Astrocyte (in vitro differentiated cells and primary cell): Measurements from ENCODE around the gene VWF. TPM values are rescaled to one million over a fixed set of nuclear protein-coding genes. Genes with fewer than 3 reads are reported as not detected.

Experiments
- DNase-seq: peaks from one replicate; pipeline ENCODE4 v3.0.0-alpha.2; 2010; ENCODE audit warnings: low read depth
- FAIRE-seq: peaks from 2 replicates; lab custom pipeline; 2011; peaks lifted over from hg19 to GRCh38; lab: Jason Lieb, UNC
- H2AFZ ChIP-seq: 2 replicates; pipeline ENCODE4 v1.6.0; 2012; ENCODE audit warnings: low read depth, low read length, inconsistent platforms
- H3K27ac ChIP-seq: 2 replicates; pipeline ENCODE4 v1.5.1; 2011; ENCODE audit warnings: low read depth, low read length, inconsistent platforms
- H3K27me3 ChIP-seq: 2 replicates; pipeline ENCODE4 v1.6.0; 2011; ENCODE audit warnings: low read length, inconsistent platforms; ENCODE audit not compliant: insufficient read depth
- H3K36me3 ChIP-seq: 2 replicates; pipeline ENCODE4 v1.5.1; 2011; ENCODE audit warnings: low read length, inconsistent platforms; ENCODE audit not compliant: insufficient read depth
- H3K4me1 ChIP-seq: 2 replicates; pipeline ENCODE4 v1.5.1; 2011; ENCODE audit warnings: low read length, inconsistent platforms; ENCODE audit not compliant: insufficient read depth
- H3K4me2 ChIP-seq: 2 replicates; pipeline ENCODE4 v1.6.0; 2012; ENCODE audit warnings: low read length, inconsistent platforms
- H3K4me3 ChIP-seq: 2 replicates; pipeline ENCODE4 v1.5.1; 2011; ENCODE audit warnings: low read depth, mild to moderate bottlenecking, low read length, inconsistent platforms; ENCODE audit not compliant: insufficient read depth
- H3K79me2 ChIP-seq: 2 replicates; pipeline ENCODE4 v1.6.0; 2012; ENCODE audit warnings: mild to moderate bottlenecking, low read length, inconsistent platforms; ENCODE audit not compliant: insufficient read depth
- H3K9ac ChIP-seq: 2 replicates; pipeline ENCODE4 v1.6.0; 2012; ENCODE audit warnings: mild to moderate bottlenecking, low read length, inconsistent platforms
- H3K9me3 ChIP-seq: 2 replicates; pipeline ENCODE4 v1.5.1; 2012; ENCODE audit warnings: low read depth, mild to moderate bottlenecking, low read length, inconsistent platforms; ENCODE audit not compliant: insufficient read depth
- H4K20me1 ChIP-seq: 2 replicates; pipeline ENCODE4 v1.6.0; 2012; ENCODE audit warnings: low read length, inconsistent platforms; ENCODE audit not compliant: insufficient read depth
- H3K27ac Mint-ChIP-seq: one replicate; pipeline ENCODE4 v1.8.0; 2021; ENCODE audit warnings: mild to moderate bottlenecking, mixed read lengths; ENCODE audit not compliant: unreplicated experiment
- H3K27me3 Mint-ChIP-seq: one replicate; pipeline ENCODE4 v1.8.0; 2021; ENCODE audit warnings: low read depth, mixed read lengths; ENCODE audit not compliant: unreplicated experiment
- H3K36me3 Mint-ChIP-seq: one replicate; pipeline ENCODE4 v1.8.0; 2021; ENCODE audit warnings: low read depth, mixed read lengths; ENCODE audit not compliant: unreplicated experiment
- H3K4me1 Mint-ChIP-seq: one replicate; pipeline ENCODE4 v1.8.0; 2021; ENCODE audit warnings: low read depth, mixed read lengths; ENCODE audit not compliant: unreplicated experiment
- H3K4me3 Mint-ChIP-seq: one replicate; pipeline ENCODE4 v1.8.0; 2021; ENCODE audit warnings: mild to moderate bottlenecking, moderate library complexity, mixed read lengths; ENCODE audit not compliant: unreplicated experiment
- H3K9me3 Mint-ChIP-seq: one replicate; pipeline ENCODE4 v1.8.0; 2021; ENCODE audit warnings: mild to moderate bottlenecking, mixed read lengths; ENCODE audit not compliant: unreplicated experiment
- CTCF ChIP-seq: IDR thresholded peaks from 2 replicates; pipeline ENCODE4 v1.5.1; 2011; ENCODE audit warnings: low read depth, mild to moderate bottlenecking, inconsistent platforms, low read length, moderate library complexity; ENCODE audit not compliant: insufficient read depth
- EZH2 ChIP-seq: IDR thresholded peaks from 2 replicates; pipeline ENCODE4 v1.6.1; 2012; ENCODE audit warnings: mild to moderate bottlenecking, low read length, inconsistent platforms; ENCODE audit not compliant: insufficient read depth
- total RNA-seq: library from RNA; stranded (reverse); gene quantifications from 2 replicates; pipeline ENCODE4 v1.2.1, GENCODE V29; 2021

Gene VWF
- total RNA-seq, 1 donor from 2014 or later = 0.23 TPM

DNA sequence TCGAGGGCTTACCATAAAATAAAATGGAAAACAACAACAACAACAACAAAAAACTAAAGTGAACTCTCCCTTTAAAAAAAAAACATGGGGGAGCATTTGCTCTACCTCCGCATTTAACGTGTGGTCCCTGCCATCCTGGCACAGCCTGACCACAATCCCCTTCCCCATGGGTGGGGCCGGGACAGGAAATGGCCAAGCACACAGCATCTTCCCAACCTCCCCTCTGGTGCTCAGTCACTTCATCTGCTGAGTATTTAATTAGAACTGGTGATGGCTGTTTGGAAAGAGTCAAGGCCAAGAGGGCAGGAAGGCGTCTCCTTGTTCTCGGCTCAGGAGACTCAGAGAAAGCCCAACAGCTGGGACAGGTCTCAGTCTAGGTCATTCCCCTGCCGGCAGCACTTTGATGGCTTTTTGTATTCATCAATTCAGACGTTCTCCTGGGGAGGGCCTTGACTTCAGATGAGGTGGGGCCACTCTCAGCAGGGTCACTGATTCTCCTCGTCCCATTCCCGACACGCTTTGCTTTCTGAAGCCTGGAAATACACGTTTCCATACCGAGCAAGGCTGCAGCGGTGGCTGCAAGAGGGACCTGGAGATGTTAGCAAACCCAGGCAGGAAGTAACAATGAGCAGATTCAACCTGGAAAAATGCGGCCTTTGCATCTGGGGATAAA is 223.8 kb downstream of the VWF start:
- Histone ChIP-seq H3K9ac (no peak overlapping the region), H2AFZ (no peak overlapping the region), H3K4me2 (no peak overlapping the region), H3K36me3 (no peaks in the 10 kb centered on the region), H4K20me1 (no peaks in the 10 kb centered on the region), H3K4me1 (no peaks in the 10 kb centered on the region), H3K27ac (no peak overlapping the region), H3K27me3 (no peaks in the 10 kb centered on the region), H3K9me3 (no peaks in the 10 kb centered on the region), H3K79me2 (no peaks in the 10 kb centered on the region), H3K4me3 (no peak overlapping the region)
- TF ChIP-seq EZH2 = no peak
- TF ChIP-seq CTCF = no peak
- Mint-ChIP-seq H3K27me3 (peaks cover 21% of the 10 kb centered on the region), H3K9me3 (peaks cover 2% of the 10 kb centered on the region), H3K4me3 (no peak overlapping the region), H3K36me3 (no peaks in the 10 kb centered on the region), H3K27ac (no peak overlapping the region), H3K4me1 (no peaks in the 10 kb centered on the region)
- DNase-seq (no peak), FAIRE-seq (no peak)

DNA sequence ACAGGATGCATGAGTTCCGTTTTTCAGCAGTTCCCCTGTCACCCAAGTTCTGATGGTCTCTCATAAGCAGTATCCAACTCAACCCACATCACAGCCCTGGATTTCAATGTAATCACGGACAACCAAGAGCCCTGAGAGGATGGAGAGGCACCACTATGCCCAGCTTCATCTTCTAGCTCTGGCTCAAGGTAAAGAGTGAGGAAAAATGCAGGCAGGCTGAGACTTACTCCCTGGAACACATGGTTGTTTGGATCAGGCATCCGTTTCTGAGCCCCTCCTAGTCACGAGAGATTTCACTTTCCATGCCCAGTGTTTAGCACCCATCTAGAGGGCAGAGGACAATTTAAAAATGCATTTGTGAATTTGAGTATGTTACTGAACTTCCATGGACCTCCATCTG is 224.4 kb downstream of the VWF start:
- FAIRE-seq (no peak), DNase-seq (no peak)
- no peak overlapping the region for H2AFZ ChIP-seq
- Mint-ChIP-seq H3K27me3 (peaks cover 19% of the 10 kb centered on the region), H3K4me3 (no peak overlapping the region), H3K36me3 (no peaks in the 10 kb centered on the region), H3K27ac (no peak overlapping the region), H3K9me3 (peaks cover 2% of the 10 kb centered on the region), H3K4me1 (no peaks in the 10 kb centered on the region)
- H3K4me2 ChIP-seq = no peak overlapping the region
- H3K36me3 ChIP-seq = no peaks in the 10 kb centered on the region
- no peak overlapping the region for H3K27ac ChIP-seq
- H4K20me1 ChIP-seq = no peaks in the 10 kb centered on the region
- no peaks in the 10 kb centered on the region for H3K9me3 ChIP-seq
- H3K27me3 ChIP-seq = no peaks in the 10 kb centered on the region
- H3K9ac ChIP-seq = no peak overlapping the region
- no peak overlapping the region for H3K4me3 ChIP-seq
- TF ChIP-seq EZH2 = no peak
- TF ChIP-seq CTCF = no peak
- H3K4me1 ChIP-seq = no peaks in the 10 kb centered on the region
- no peaks in the 10 kb centered on the region for H3K79me2 ChIP-seq

DNA sequence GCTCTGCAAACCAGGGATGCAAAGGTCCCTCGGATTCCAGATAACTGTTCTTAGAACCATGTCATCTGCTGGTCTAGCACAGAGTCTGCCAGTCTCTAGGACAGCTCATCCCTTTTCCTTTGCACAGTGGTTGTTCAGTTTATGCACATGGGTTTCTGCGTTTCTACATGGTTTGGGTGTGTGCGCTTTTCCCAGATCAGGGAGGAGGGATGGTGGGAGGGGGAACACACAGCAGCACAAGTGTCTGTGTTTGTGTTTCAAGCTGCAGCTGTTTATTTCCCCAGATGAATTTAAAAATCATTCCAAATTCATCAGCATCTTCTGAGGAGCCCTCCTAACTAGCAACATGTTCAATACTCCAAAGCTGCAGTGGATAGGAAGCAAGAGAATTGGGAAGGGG is 224.8 kb downstream of the VWF start:
- no peak overlapping the region for H3K4me2 ChIP-seq
- DNase-seq (no peak), FAIRE-seq (no peak)
- H4K20me1 ChIP-seq = no peaks in the 10 kb centered on the region
- no peak overlapping the region for H2AFZ ChIP-seq
- no peak overlapping the region for H3K27ac ChIP-seq
- no peaks in the 10 kb centered on the region for H3K9me3 ChIP-seq
- H3K9ac ChIP-seq = no peak overlapping the region
- H3K36me3 ChIP-seq = no peaks in the 10 kb centered on the region
- peaks cover 16% of the 10 kb centered on the region for H3K27me3 Mint-ChIP-seq
- TF ChIP-seq CTCF (no peak), EZH2 (no peak)
- H3K9me3 Mint-ChIP-seq = peaks cover 2% of the 10 kb centered on the region
- H3K4me1 ChIP-seq = no peaks in the 10 kb centered on the region
- H3K4me3 ChIP-seq = no peak overlapping the region
- no peaks in the 10 kb centered on the region for H3K4me1 Mint-ChIP-seq
- H3K27ac Mint-ChIP-seq = no peak overlapping the region
- H3K27me3 ChIP-seq = no peaks in the 10 kb centered on the region
- no peaks in the 10 kb centered on the region for H3K36me3 Mint-ChIP-seq
- H3K79me2 ChIP-seq = no peaks in the 10 kb centered on the region
- no peak overlapping the region for H3K4me3 Mint-ChIP-seq
